Lower lobe of right lung (tissue), 2 donors: ENCODE measurements around the gene SIRT1. TPM values are rescaled to one million over a fixed set of nuclear protein-coding genes. Genes with fewer than 3 reads are reported as not detected.

Source experiments
- ATAC-seq, 2 donors: fragments of 200-7000 bp; cut with Tn5 transposase; one replicate each; pipeline ENCODE4 v1.9.1; 2020 to 2022; ENCODE audit warnings: mild to moderate bottlenecking in 2 of 2, moderate library complexity in 2 of 2
- DNase-seq: peaks from one replicate; pipeline ENCODE4 v3.0.0-alpha.2; 2020
- H3K27ac ChIP-seq: fragments of 200-600 bp; one replicate; pipeline ENCODE4 v1.8.0; 2022
- H3K27me3 ChIP-seq: fragments of 200-600 bp; one replicate; pipeline ENCODE4 v1.8.0; 2022; ENCODE audit warnings: low read depth
- H3K36me3 ChIP-seq: fragments of 200-600 bp; one replicate; pipeline ENCODE4 v1.8.0; 2022; ENCODE audit warnings: mild to moderate bottlenecking
- H3K4me1 ChIP-seq: fragments of 200-600 bp; one replicate; pipeline ENCODE4 v1.8.0; 2022
- H3K4me3 ChIP-seq: fragments of 200-600 bp; one replicate; pipeline ENCODE4 v1.8.0; 2022; ENCODE audit warnings: mild to moderate bottlenecking
- H3K9me3 ChIP-seq: fragments of 200-600 bp; one replicate; pipeline ENCODE4 v1.8.0; 2022
- intact Hi-C: fragments of 100-400 bp; cut with DNase I; formaldehyde crosslinking; loops from one replicate; pipeline ENCODE4 v1.11.0; 2022
- total RNA-seq: library from RNA; stranded (reverse); fragmentation: NEBNext Ultra II Directional; extraction: Animal tissue kit (Norgen Biotek cat#: 25700); gene quantifications from one replicate; pipeline ENCODE4 v1.2.1, GENCODE V29; 2021
- TF ChIP-seq, protein P1 (sequence below): fragments of 200-600 bp; IDR thresholded peaks from one replicate; pipeline ENCODE4 v1.8.0; 2022; ENCODE audit warnings: antibody characterized with exemption, mild to moderate bottlenecking
- donor health status: DM: no; HTN: yes; CAD: no; lungs with severe emphysema.

Gene SIRT1
- total RNA-seq, 1 donor from 2014 or later = 21.0 TPM

DNA sequence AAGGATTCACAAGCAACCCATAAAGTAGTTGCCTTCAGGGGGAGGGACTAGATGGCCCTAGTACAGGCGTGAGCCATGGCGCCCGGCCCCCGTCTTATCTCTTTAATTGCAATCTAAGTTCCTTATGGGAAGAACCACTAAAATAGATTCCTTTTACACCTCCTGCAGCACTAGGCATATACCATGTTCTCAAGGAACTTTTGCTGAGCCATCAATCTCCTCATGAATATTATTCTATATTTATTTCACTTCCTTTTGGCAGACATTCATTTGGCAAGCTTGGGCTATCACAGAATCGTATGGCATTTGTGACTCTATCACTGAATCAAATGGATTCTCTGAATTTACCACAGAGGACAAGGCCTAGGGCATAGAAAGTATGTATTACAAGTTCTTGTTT, 31.7 kb upstream of the SIRT1 start:
- Histone ChIP-seq H3K27me3 (no peaks in the 10 kb centered on the region), H3K9me3 (no peaks in the 10 kb centered on the region), H3K36me3 (no peaks in the 10 kb centered on the region), H3K27ac (no peak overlapping the region), H3K4me1 (peaks cover 8% of the 10 kb centered on the region), H3K4me3 (no peak overlapping the region)
- DNase-seq (no peak), ATAC-seq (no peak)
- TF ChIP-seq, protein P1, sequence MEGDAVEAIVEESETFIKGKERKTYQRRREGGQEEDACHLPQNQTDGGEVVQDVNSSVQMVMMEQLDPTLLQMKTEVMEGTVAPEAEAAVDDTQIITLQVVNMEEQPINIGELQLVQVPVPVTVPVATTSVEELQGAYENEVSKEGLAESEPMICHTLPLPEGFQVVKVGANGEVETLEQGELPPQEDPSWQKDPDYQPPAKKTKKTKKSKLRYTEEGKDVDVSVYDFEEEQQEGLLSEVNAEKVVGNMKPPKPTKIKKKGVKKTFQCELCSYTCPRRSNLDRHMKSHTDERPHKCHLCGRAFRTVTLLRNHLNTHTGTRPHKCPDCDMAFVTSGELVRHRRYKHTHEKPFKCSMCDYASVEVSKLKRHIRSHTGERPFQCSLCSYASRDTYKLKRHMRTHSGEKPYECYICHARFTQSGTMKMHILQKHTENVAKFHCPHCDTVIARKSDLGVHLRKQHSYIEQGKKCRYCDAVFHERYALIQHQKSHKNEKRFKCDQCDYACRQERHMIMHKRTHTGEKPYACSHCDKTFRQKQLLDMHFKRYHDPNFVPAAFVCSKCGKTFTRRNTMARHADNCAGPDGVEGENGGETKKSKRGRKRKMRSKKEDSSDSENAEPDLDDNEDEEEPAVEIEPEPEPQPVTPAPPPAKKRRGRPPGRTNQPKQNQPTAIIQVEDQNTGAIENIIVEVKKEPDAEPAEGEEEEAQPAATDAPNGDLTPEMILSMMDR = no peak
- intact Hi-C loops = loop anchor here (10.0 kb wide), 1 partner anchor 302 kb away; no protein-coding TSS in a partner anchor

DNA sequence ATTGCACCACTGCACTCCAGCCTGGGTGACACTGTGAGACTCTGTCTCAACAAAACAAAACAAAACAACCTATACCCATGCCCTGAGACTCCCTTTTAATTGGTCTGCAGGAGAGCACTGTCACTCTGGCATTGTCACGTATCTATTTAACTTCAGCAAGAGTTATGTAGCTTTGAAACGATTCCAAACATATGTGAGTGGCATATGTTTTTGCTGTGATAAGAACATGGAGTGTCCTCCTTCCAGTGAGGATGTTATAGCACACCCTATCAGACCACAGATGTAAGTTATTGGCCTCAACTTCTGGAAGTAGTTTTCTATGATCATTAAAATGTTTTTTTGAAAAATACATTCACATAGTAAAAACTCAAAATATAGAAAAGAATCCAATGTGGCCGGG, 30.9 kb upstream of the SIRT1 start:
- no peak overlapping the region for H3K27ac ChIP-seq
- intact Hi-C loops = loop anchor here (10.0 kb wide), 1 partner anchor 301 kb away; no protein-coding TSS in a partner anchor
- no peaks in the 10 kb centered on the region for H3K36me3 ChIP-seq
- no peak overlapping the region for H3K4me3 ChIP-seq
- ATAC-seq (no peak), DNase-seq (no peak)
- TF ChIP-seq, protein P1 = no peak
- H3K4me1 ChIP-seq = peaks cover 8% of the 10 kb centered on the region
- H3K27me3 ChIP-seq = no peaks in the 10 kb centered on the region
- H3K9me3 ChIP-seq = no peaks in the 10 kb centered on the region

DNA sequence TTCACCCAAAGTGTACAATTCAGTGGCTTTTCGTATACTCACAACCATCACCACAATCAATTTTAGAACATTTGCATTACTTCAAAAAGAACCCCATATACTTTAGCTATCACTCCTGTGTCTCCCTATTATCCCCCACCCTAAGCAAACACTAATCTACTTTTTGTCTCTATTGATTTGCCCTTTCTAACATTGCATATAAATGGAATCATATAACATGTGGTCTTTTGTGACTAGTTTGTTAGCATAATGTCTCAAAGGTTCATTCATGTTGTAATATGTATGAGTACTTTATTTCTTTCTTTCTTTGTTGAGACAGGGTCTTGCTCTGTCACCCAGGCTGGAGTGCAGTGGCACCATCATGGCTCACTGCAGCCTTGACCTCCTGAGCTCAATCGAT, 25.5 kb upstream of the SIRT1 start:
- Histone ChIP-seq H3K27ac (no peak overlapping the region), H3K27me3 (no peaks in the 10 kb centered on the region), H3K4me1 (no peaks in the 10 kb centered on the region), H3K4me3 (no peak overlapping the region), H3K9me3 (no peaks in the 10 kb centered on the region), H3K36me3 (no peaks in the 10 kb centered on the region)
- DNase-seq (no peak), ATAC-seq (no peak)
- TF ChIP-seq, protein P1 = no peak
- intact Hi-C loops = loop anchor here (10.0 kb wide), 1 partner anchor 296 kb away; no protein-coding TSS in a partner anchor

DNA sequence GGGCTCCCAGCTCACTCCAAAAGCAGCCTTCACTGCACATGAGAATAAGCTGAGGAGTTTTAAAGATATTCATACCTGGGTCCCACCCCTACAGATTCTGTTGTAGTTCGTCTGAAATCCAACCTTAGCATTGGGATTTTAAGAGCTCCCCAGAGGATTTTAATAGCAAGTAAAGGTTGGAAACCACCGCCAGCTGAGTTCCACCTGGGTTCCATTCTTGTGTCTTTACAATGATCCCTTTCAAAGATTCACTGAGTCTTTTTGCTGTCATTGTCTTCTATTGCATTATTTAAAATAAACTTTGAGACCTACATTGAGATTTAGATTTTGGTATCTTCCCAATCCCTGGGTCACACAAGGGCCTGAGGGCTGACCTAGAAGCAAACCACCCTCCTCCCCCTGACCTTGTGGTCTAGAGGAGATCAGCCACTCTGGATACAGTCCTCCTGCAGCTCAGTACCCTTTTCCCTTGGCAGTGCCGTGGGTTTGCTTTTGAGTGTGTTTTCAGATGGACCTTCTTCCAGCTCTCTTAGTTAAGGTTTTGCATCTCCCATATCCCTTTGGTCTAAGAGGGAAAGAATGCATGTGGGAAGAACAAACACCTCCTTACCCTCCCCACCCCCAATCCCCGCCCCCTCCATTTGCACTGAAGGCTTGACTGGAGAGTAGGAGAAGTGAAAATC, 22.6 kb upstream of the SIRT1 start:
- no peak for ATAC-seq
- TF ChIP-seq, protein P1 = no peak
- no peak overlapping the region for H3K27ac ChIP-seq

DNA sequence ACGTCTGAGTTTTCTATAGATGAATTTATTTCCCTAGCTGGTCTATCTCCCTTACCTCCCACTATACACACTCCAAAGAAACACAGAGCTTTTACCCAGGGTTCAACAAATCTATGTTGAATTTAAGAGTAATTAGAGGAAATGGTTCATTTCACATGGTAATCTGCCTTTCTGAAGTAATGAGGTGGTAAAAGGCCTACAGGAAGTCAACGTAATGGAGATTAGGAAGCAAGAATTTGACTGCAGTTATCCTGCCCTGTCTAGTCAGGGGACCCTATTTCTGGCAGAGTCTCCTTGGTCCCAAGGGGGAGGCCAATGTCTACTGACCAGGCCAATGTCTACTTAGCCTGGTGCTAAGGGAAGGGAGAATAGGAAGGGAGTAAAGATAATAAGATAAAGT, 21.4 kb upstream of the SIRT1 start:
- no peak for ATAC-seq
- intact Hi-C loops = no loop called here

More for the DNA sequence above, 22.6 kb upstream of the SIRT1 start:
- intact Hi-C loops = no loop called here
- H3K36me3 ChIP-seq = no peaks in the 10 kb centered on the region
- H3K4me1 ChIP-seq = no peaks in the 10 kb centered on the region
- H3K9me3 ChIP-seq = no peaks in the 10 kb centered on the region
- H3K27me3 ChIP-seq = no peaks in the 10 kb centered on the region
- no peak overlapping the region for H3K4me3 ChIP-seq
- no peak for DNase-seq

More for the DNA sequence above, 21.4 kb upstream of the SIRT1 start:
- Histone ChIP-seq H3K36me3 (no peaks in the 10 kb centered on the region), H3K27me3 (no peaks in the 10 kb centered on the region), H3K27ac (no peak overlapping the region), H3K4me3 (no peak overlapping the region), H3K4me1 (no peaks in the 10 kb centered on the region), H3K9me3 (no peaks in the 10 kb centered on the region)
- no peak for DNase-seq
- TF ChIP-seq, protein P1 = no peak
